GM12878 (cell line): Measurements from ENCODE around the gene KRTAP9-4.

ENCODE experiments used
- CTCF ChIP-seq, 3 experiments: IDR thresholded peaks in 2 of 3; conservative IDR thresholded peaks in 1 of 3; 2 replicates each; pipeline ENCODE4 v1.5.1; 2011; ENCODE audit warnings: low read depth in 3 of 3, low read length in 3 of 3, mild to moderate bottlenecking in 3 of 3, control low read depth in 2 of 3, moderate library complexity in 2 of 3, inconsistent platforms in 1 of 3, mixed read lengths in 1 of 3; ENCODE audit not compliant: control insufficient read depth in 2 of 3, insufficient read depth in 1 of 3; ENCODE audit errors: extremely low read depth in 1 of 3
- EP300 ChIP-seq, 2 experiments: fragments of 150-350 bp in 1 of 2; IDR thresholded peaks; 2 replicates each; pipeline ENCODE4 v1.6.1; 2011 to 2012; ENCODE audit warnings: low read depth in 2 of 2, low read length in 2 of 2, borderline replicate concordance in 1 of 2, improper control_type of control experiment in 1 of 2, inconsistent platforms in 1 of 2; ENCODE audit not compliant: control insufficient read depth in 1 of 2
- MXI1 ChIP-seq: fragments of 150-350 bp; IDR thresholded peaks from 2 replicates; pipeline ENCODE4 v1.6.1; 2011; ENCODE audit warnings: low read depth, mild to moderate bottlenecking, inconsistent platforms, low read length, improper control_type of control experiment
- POLR2AphosphoS5 ChIP-seq: IDR thresholded peaks from 2 replicates; pipeline ENCODE4 v1.6.1; 2011; ENCODE audit warnings: mild to moderate bottlenecking, low read length, inconsistent platforms
- RAD51 ChIP-seq: fragments of 450-650 bp; IDR thresholded peaks from 2 replicates; pipeline ENCODE4 v1.6.1; 2016; ENCODE audit warnings: moderate library complexity, mild to moderate bottlenecking, inconsistent platforms
- TAF1 ChIP-seq: IDR thresholded peaks from 2 replicates; pipeline ENCODE4 v1.6.1; 2011; ENCODE audit warnings: mild to moderate bottlenecking, low read depth, low read length, borderline replicate concordance
- TF ChIP-seq, protein P1 (sequence below): fragments of 450-650 bp; IDR thresholded peaks from 2 replicates; pipeline ENCODE4 v1.6.1; 2016; ENCODE audit warnings: mild to moderate bottlenecking

GRCh38 chr17:41258406-41258805 lies 8.9 kb downstream of the KRTAP9-4 start:
- no peak for TF ChIP-seq POLR2AphosphoS5
- no peak for TF ChIP-seq RAD51
- no peak for TF ChIP-seq EP300 (IDR thresholded peaks at IDR 0.05; ENCODE audit: borderline replicate concordance in 1 of 2, control insufficient read depth in 1 of 2, low read depth in 2 of 2, low read length in 2 of 2)
- no peak for TF ChIP-seq TAF1
- TF ChIP-seq, protein P1, sequence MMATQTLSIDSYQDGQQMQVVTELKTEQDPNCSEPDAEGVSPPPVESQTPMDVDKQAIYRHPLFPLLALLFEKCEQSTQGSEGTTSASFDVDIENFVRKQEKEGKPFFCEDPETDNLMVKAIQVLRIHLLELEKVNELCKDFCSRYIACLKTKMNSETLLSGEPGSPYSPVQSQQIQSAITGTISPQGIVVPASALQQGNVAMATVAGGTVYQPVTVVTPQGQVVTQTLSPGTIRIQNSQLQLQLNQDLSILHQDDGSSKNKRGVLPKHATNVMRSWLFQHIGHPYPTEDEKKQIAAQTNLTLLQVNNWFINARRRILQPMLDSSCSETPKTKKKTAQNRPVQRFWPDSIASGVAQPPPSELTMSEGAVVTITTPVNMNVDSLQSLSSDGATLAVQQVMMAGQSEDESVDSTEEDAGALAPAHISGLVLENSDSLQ = no peak
- TF ChIP-seq CTCF (IDR thresholded peaks at IDR 0.05 in 2 of 3, conservative IDR thresholded peaks at IDR 0.05 in 1 of 3; ENCODE audit: control insufficient read depth in 2 of 3, extremely low read depth in 1 of 3, insufficient read depth in 1 of 3, low read depth in 3 of 3, low read length in 3 of 3) = no peak
- TF ChIP-seq MXI1 = no peak
